Loucy (cell line): ENCODE data around the gene CDH4.

Experiments used
- H2AFZ ChIP-seq: fragments of 200-600 bp; sonication (generic); 2 replicates; pipeline ENCODE4 v1.6.0; 2016; ENCODE audit warnings: antibody characterized with exemption, mild to moderate bottlenecking, low read length, moderate library complexity
- H3F3A ChIP-seq: fragments of 200-600 bp; 2 replicates; pipeline ENCODE4 v1.6.0; 2016; ENCODE audit warnings: antibody characterized with exemption, low read depth, mild to moderate bottlenecking
- H3K27me3 ChIP-seq: fragments of 200-600 bp; sonication (generic); 2 replicates; pipeline ENCODE4 v1.6.1; 2014; ENCODE audit warnings: low read length, mild to moderate bottlenecking; ENCODE audit not compliant: insufficient read depth, poor library complexity, severe bottlenecking
- H3K36me3 ChIP-seq: fragments of 200-600 bp; sonication (generic); 2 replicates; pipeline ENCODE4 v1.6.1; 2016; ENCODE audit warnings: low read length; ENCODE audit not compliant: insufficient read depth
- H3K4me1 ChIP-seq: fragments of 200-600 bp; sonication (generic); 2 replicates; pipeline ENCODE4 v1.5.1; 2014; ENCODE audit warnings: low read length, mild to moderate bottlenecking; ENCODE audit not compliant: insufficient read depth, poor library complexity, severe bottlenecking
- H3K4me2 ChIP-seq: fragments of 200-600 bp; sonication (generic); 2 replicates; pipeline ENCODE4 v1.6.0; 2014; ENCODE audit warnings: antibody characterized with exemption, low read length, low read depth, mild to moderate bottlenecking; ENCODE audit not compliant: poor library complexity, severe bottlenecking
- H3K4me3 ChIP-seq: fragments of 200-600 bp; sonication (generic); 2 replicates; pipeline ENCODE4 v1.5.1; 2014; ENCODE audit warnings: low read length, mild to moderate bottlenecking, mixed read lengths; ENCODE audit not compliant: poor library complexity, severe bottlenecking
- H3K79me2 ChIP-seq: fragments of 200-600 bp; sonication (generic); 2 replicates; pipeline ENCODE4 v1.6.1; 2014; ENCODE audit warnings: low read length; ENCODE audit not compliant: insufficient read depth
- H3K9ac ChIP-seq: fragments of 200-600 bp; sonication (generic); 2 replicates; pipeline ENCODE4 v1.6.0; 2014; ENCODE audit warnings: mild to moderate bottlenecking, low read depth, low read length, moderate library complexity; ENCODE audit not compliant: poor library complexity, severe bottlenecking
- H3K9me2 ChIP-seq: fragments of 200-600 bp; sonication (generic); replicated peaks from 2 replicates; pipeline ENCODE4 v1.6.1; 2016; ENCODE audit warnings: low read depth, low read length, mixed read lengths
- H3K9me3 ChIP-seq: fragments of 200-600 bp; sonication (generic); 2 replicates; pipeline ENCODE4 v1.6.1; 2014; ENCODE audit warnings: mild to moderate bottlenecking, antibody characterized with exemption, low read length, low read depth; ENCODE audit not compliant: insufficient read depth
- H4K20me1 ChIP-seq: fragments of 200-600 bp; sonication (generic); 2 replicates; pipeline ENCODE4 v1.6.0; 2014; ENCODE audit warnings: antibody characterized with exemption, low read length, mild to moderate bottlenecking; ENCODE audit not compliant: insufficient read depth, poor library complexity, severe bottlenecking
- EZH2phosphoT487 ChIP-seq: fragments of 200-600 bp; IDR thresholded peaks from 2 replicates; pipeline ENCODE4 v1.6.1; 2018; ENCODE audit warnings: antibody characterized with exemption, mild to moderate bottlenecking, moderate library complexity, borderline replicate concordance
- TF ChIP-seq, protein P1 (sequence below): fragments of 200-600 bp; sonication (generic); conservative IDR thresholded peaks from 2 replicates; pipeline ENCODE4 v1.5.1; 2014; ENCODE audit warnings: mild to moderate bottlenecking, antibody characterized with exemption, low read length

CDH4 gene

DNA sequence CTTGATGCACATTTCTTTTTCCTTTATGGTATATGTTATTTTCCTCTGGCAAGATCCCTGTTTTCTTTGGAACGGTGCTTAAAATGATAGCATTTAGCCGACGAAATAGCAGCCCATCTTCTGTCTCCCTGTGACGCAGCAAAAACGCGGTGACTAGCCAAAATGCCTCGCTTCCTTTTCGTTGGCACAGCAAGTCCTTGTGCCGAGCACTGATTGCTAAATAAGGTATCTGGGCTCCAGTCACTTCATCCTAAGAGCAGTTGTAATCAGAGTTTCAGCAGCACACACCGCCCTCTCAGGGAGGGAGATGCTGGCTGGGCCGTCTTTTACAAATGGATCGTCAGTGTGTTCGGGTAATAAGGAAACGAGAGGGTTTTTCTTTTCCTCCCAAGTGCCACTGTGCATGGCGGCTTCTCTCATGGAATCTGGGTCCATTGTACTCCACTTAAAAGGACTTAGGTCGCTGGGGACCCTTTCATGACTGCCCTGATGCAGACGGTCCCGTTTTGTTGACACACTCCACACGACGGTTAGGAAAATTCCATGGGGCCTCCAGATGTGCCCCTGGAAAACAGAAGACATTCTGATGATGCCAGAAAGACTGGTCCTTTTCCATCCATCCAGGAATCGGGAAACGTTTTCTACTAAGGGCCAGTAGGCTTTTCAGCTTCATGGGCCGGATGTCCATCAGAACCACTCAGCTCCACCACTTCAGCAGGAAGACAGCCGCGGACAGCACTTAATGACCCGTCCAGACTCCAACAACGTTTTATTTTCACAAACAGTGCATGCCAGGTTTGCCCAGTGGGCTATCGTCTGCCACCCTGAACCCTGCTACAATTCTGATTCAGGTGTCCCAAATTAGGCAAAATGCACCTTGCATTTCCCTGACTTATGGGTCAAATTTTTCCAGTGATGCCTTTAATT, 185.5 kb downstream of the CDH4 start:
- H3K36me3 ChIP-seq: no peaks in the 10 kb centered on the region
- no peaks in the 10 kb centered on the region for H3K27me3 ChIP-seq
- H3K9ac ChIP-seq: no peak overlapping the region
- H3F3A ChIP-seq: no peaks in the 10 kb centered on the region
- H3K9me3 ChIP-seq: no peaks in the 10 kb centered on the region
- no peaks in the 10 kb centered on the region for H3K9me2 ChIP-seq
- H2AFZ ChIP-seq: no peak overlapping the region
- H3K4me2 ChIP-seq: no peak overlapping the region
- H3K4me1 ChIP-seq: peaks cover 27% of the 10 kb centered on the region
- H3K79me2 ChIP-seq: no peaks in the 10 kb centered on the region
- TF ChIP-seq, protein P1, sequence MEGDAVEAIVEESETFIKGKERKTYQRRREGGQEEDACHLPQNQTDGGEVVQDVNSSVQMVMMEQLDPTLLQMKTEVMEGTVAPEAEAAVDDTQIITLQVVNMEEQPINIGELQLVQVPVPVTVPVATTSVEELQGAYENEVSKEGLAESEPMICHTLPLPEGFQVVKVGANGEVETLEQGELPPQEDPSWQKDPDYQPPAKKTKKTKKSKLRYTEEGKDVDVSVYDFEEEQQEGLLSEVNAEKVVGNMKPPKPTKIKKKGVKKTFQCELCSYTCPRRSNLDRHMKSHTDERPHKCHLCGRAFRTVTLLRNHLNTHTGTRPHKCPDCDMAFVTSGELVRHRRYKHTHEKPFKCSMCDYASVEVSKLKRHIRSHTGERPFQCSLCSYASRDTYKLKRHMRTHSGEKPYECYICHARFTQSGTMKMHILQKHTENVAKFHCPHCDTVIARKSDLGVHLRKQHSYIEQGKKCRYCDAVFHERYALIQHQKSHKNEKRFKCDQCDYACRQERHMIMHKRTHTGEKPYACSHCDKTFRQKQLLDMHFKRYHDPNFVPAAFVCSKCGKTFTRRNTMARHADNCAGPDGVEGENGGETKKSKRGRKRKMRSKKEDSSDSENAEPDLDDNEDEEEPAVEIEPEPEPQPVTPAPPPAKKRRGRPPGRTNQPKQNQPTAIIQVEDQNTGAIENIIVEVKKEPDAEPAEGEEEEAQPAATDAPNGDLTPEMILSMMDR: no peak
- no peak for TF ChIP-seq EZH2phosphoT487
- no peak overlapping the region for H3K4me3 ChIP-seq
- H4K20me1 ChIP-seq: no peaks in the 10 kb centered on the region

DNA sequence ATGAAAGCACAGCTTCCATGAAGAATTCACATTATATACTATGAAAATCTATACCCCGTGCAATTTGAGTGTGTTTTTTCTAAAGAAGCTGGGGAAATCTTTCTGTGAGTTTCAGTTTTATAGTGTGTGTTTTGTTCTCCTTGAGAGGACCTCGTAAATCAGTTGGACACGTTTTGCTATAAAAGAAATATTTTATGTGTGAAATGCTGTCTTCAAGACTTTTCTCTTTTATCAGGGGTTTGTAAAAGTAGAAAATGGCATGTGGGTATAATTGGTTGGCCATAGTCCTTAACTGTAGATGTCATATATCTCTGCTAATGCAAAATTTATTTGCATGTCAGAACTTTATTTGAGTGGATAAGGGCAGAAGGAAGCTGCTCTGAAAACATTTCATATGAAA, 186.2 kb downstream of the CDH4 start:
- Histone ChIP-seq H3F3A (no peaks in the 10 kb centered on the region), H4K20me1 (no peaks in the 10 kb centered on the region), H3K4me3 (no peak overlapping the region), H2AFZ (no peak overlapping the region), H3K9ac (no peak overlapping the region), H3K4me2 (no peak overlapping the region), H3K9me2 (no peaks in the 10 kb centered on the region), H3K4me1 (peaks cover 27% of the 10 kb centered on the region), H3K27me3 (no peaks in the 10 kb centered on the region), H3K9me3 (no peaks in the 10 kb centered on the region), H3K79me2 (no peaks in the 10 kb centered on the region), H3K36me3 (no peaks in the 10 kb centered on the region)
- TF ChIP-seq EZH2phosphoT487: no peak
- TF ChIP-seq, protein P1: no peak

DNA sequence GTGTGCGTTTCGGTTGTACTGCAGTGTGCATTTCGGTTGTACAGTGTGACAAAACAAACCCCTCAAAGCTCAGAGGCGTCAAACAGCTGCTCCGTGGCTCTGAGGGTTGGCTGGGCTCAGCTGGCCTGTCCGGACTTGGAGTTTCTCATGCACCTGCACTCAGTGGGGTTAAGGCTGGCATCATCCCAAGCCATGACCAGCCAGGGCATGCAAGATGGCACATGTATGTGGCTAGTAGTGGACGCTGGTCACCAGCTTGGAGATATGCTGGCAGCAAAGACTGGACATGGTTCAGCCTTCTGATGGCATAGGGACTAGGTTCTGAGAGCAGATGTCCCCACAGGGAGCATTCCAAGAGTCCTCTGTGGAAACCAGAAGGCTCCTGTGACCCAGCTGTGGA, 187.2 kb downstream of the CDH4 start:
- Histone ChIP-seq H3K36me3 (no peaks in the 10 kb centered on the region), H3K79me2 (no peaks in the 10 kb centered on the region), H3K9me2 (no peaks in the 10 kb centered on the region), H3K4me2 (no peak overlapping the region), H4K20me1 (no peaks in the 10 kb centered on the region), H3K4me1 (peaks cover 27% of the 10 kb centered on the region), H3K27me3 (no peaks in the 10 kb centered on the region), H2AFZ (no peak overlapping the region), H3K4me3 (no peak overlapping the region), H3F3A (no peaks in the 10 kb centered on the region), H3K9me3 (no peaks in the 10 kb centered on the region), H3K9ac (no peak overlapping the region)
- TF ChIP-seq, protein P1: no peak
- no peak for TF ChIP-seq EZH2phosphoT487
